GM12801 (cell line): ENCODE data around the gene GMDS.

Experiments used
- CTCF ChIP-seq: IDR thresholded peaks from one replicate; pipeline ENCODE4 v1.5.1; 2011; ENCODE audit warnings: control low read depth; ENCODE audit not compliant: insufficient read length; ENCODE audit errors: extremely low read depth

The GMDS gene

GRCh38 chr6:1598433-1598832 is 647.0 kb downstream of the GMDS start:
- no peak for TF ChIP-seq CTCF

- TF ChIP-seq CTCF: no peak
Measured at GRCh38 chr6:1597924-1598323, 647.5 kb downstream of the GMDS start.

- no peak for TF ChIP-seq CTCF
Measured at GRCh38 chr6:1597121-1597744, 648.2 kb downstream of the GMDS start.

- TF ChIP-seq CTCF: no peak
Measured at GRCh38 chr6:1596088-1596852, 649.1 kb downstream of the GMDS start.

GRCh38 chr6:1595271-1596087 is 649.9 kb downstream of the GMDS start:
- TF ChIP-seq CTCF: no peak

GRCh38 chr6:1594445-1595200 is 650.8 kb downstream of the GMDS start:
- TF ChIP-seq CTCF: no peak

- TF ChIP-seq CTCF: no peak
Measured at GRCh38 chr6:1593958-1594314, 651.5 kb downstream of the GMDS start.
